AG10803 (cell line): ENCODE data around the gene SLC2A13.
A peak's percentile ranks its signal among the peaks of the same experiment; 100 is the strongest.

ENCODE experiments used
- DNase-seq: peaks from one replicate; pipeline ENCODE4 v3.0.0; 2010; ENCODE audit warnings: low read depth
- H3K4me3 ChIP-seq: 2 replicates; pipeline ENCODE4 v1.5.1; 2011; ENCODE audit warnings: mild to moderate bottlenecking, low read length, control low read depth
- CTCF ChIP-seq: conservative IDR thresholded peaks from 2 replicates; pipeline ENCODE4 v1.5.1; 2011; ENCODE audit warnings: mild to moderate bottlenecking, low read length, control low read depth, inconsistent platforms

SLC2A13 gene

GRCh38 chr12:40086471-40086870, 19.4 kb downstream of the SLC2A13 start:
- TF ChIP-seq CTCF, result no peak
- no peak for DNase-seq
- no peak overlapping the region for H3K4me3 ChIP-seq

- no peak overlapping the region for H3K4me3 ChIP-seq
- peak; percentile 45 for DNase-seq
- TF ChIP-seq CTCF, result no peak
Observed at GRCh38 chr12:40078266-40078665, 27.6 kb downstream of the SLC2A13 start.

DNA sequence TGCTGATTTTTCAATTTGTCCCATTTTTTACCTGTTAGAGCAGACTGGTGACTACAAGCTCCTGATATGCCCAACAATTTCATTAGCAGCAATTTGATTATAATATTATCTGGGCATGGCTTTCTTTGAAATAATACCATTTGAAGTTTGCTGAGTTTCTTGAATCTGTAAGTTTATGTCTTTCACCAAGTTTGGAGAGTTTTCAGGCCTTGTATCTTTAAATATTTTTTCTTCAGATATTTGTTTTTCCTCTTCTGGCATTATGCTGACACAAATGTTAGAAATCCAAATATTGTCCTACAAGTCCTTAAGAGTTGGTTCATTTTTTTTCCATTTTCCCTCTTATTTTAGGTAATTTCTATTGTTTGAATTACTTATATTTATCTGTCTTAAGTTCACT, 30.4 kb downstream of the SLC2A13 start:
- no peak overlapping the region for H3K4me3 ChIP-seq
- DNase-seq, result no peak
- no peak for TF ChIP-seq CTCF

DNA sequence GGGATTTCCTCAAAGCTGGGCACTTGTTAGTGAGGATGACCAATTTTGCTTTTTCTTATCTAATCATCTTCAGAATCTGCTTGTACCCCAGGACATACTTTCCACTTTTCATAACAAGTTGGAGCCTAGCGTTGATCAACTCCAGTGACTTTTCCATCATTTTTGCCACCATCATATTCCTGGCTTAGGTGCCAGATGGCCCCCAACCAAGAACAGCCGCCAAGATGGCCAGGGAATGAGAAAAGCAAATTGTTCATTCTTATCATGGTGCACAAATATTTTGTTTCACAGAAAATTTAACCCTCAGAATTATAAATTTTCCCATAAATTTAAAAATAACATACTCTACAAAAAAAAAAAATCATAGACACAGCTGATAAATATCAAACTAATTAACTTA, 37.5 kb downstream of the SLC2A13 start:
- H3K4me3 ChIP-seq, result no peak overlapping the region
- no peak for DNase-seq
- TF ChIP-seq CTCF, result no peak

DNA sequence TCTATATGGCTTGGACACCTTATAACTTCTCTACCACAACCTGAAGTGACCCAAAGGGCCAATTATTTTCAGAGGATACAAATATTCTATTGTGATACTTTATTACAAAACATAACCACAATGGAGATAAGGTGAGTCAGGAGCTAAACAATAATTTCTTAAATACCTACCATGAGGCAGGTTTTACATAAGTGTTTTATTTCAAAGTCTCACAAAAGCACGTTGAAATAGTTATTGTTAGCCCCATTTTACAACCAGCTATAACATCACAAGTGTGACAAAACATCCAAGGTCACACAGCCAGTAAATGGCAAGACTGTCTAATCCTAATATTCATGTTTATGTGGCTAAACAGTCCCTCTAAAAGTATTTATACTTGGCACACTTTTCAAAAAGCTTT, 40.2 kb downstream of the SLC2A13 start:
- H3K4me3 ChIP-seq, result no peak overlapping the region
- no peak for TF ChIP-seq CTCF
- DNase-seq, result no peak

GRCh38 chr12:40063414-40063813, 42.5 kb downstream of the SLC2A13 start:
- peak; percentile 64 for DNase-seq
- H3K4me3 ChIP-seq, result no peak overlapping the region
- TF ChIP-seq CTCF, result no peak

GRCh38 chr12:40058721-40059190, 47.1 kb downstream of the SLC2A13 start:
- TF ChIP-seq CTCF, result no peak
- DNase-seq, result peak; percentile 4

More at GRCh38 chr12:40058721-40059190, 47.1 kb downstream of the SLC2A13 start:
- no peak overlapping the region for H3K4me3 ChIP-seq
